ENCODE results near the gene ZSCAN16. TPM values are rescaled to one million over a fixed set of nuclear protein-coding genes. Genes with fewer than 3 reads are reported as not detected.

Gene ZSCAN16
- total RNA-seq, 1 donor from 2014 or later = 3.5 TPM

- peak; percentile 49 for DNase-seq
These were observed 9.6 kb downstream of the ZSCAN16 start for GRCh38 chr6:28134015-28134414.

GRCh38 chr6:28134716-28135115, 10.3 kb downstream of the ZSCAN16 start:
- no peak for DNase-seq

- DNase-seq = no peak
These were observed 11.0 kb downstream of the ZSCAN16 start for GRCh38 chr6:28135393-28135792.

GRCh38 chr6:28136585-28137504, 12.4 kb downstream of the ZSCAN16 start:
- DNase-seq = peak; percentile 97

GRCh38 chr6:28137505-28137981, 13.1 kb downstream of the ZSCAN16 start:
- no peak for DNase-seq

GRCh38 chr6:28139860-28140543, 15.6 kb downstream of the ZSCAN16 start:
- no peak for DNase-seq

- no peak for DNase-seq
These were observed 16.2 kb downstream of the ZSCAN16 start for GRCh38 chr6:28140616-28141015.

GRCh38 chr6:28141500-28142329, 17.3 kb downstream of the ZSCAN16 start, which contains the start of gene ZKSCAN8:
Gene ZKSCAN8 (plus strand): TSS chr6:28141883. CDS start chr6:28148408, 6,525 bp downstream.
- peak; percentile 92 for DNase-seq

GRCh38 chr6:28142446-28142845, 18.0 kb downstream of the ZSCAN16 start:
- no peak for DNase-seq

- no peak for DNase-seq
These were observed 20.8 kb downstream of the ZSCAN16 start for GRCh38 chr6:28145231-28145630.

GRCh38 chr6:28152531-28152930, 28.1 kb downstream of the ZSCAN16 start:
- DNase-seq = no peak

- no peak for DNase-seq
These were observed 29.1 kb downstream of the ZSCAN16 start for GRCh38 chr6:28153546-28153945.

GRCh38 chr6:28154357-28154756, 29.9 kb downstream of the ZSCAN16 start:
- DNase-seq = no peak

- no peak for DNase-seq
These were observed 33.9 kb downstream of the ZSCAN16 start for GRCh38 chr6:28158318-28158717.

GRCh38 chr6:28159029-28159607, 34.7 kb downstream of the ZSCAN16 start:
- DNase-seq = no peak

- no peak for DNase-seq
These were observed 35.8 kb downstream of the ZSCAN16 start for GRCh38 chr6:28160233-28160632.

GRCh38 chr6:28161410-28162079, 37.1 kb downstream of the ZSCAN16 start:
- peak; percentile 84 for DNase-seq

- DNase-seq = peak; percentile 40
These were observed 41.2 kb downstream of the ZSCAN16 start for GRCh38 chr6:28165563-28165962.

- no peak for DNase-seq
These were observed 42.7 kb downstream of the ZSCAN16 start for GRCh38 chr6:28167068-28167467.

GRCh38 chr6:28167926-28168325, 43.5 kb downstream of the ZSCAN16 start:
- DNase-seq = no peak

- no peak for DNase-seq
These were observed 46.9 kb downstream of the ZSCAN16 start for GRCh38 chr6:28171271-28171670.

Measured in tongue (tissue), 2 donors.